ENCODE measurements around the gene GPR61. TPM values are rescaled to one million over a fixed set of nuclear protein-coding genes. Genes with fewer than 3 reads are reported as not detected.

Gene GPR61
- total and polyA plus RNA-seq, 4 donors: not detected

GRCh38 chr1:109589177-109589576 lies 49.5 kb downstream of the GPR61 start:
- WGBS, 2 donors: 87 to 88% methylated on average over 3 of the region's 3 CpGs
- DNase-seq (no peak), ATAC-seq (ENCODE audit: low FRiP score) (no peak)
- Histone ChIP-seq H3K4me3 (ENCODE audit: low read length in 2 of 2) (no peak overlapping the region), H3K9me3 (ENCODE audit: control insufficient read depth, low read length) (no peaks in the 10 kb centered on the region), H3K36me3 (ENCODE audit: control insufficient read depth in 1 of 2, insufficient read depth in 2 of 2, low read length in 1 of 2) (peaks cover 4 to 5% of the 10 kb centered on the region in 2 donors), H3K27me3 (ENCODE audit: control insufficient read depth in 1 of 2, insufficient read depth in 2 of 2, low read length in 1 of 2) (no peaks in the 10 kb centered on the region), H3K27ac (ENCODE audit: low read depth in 1 of 2, low read length in 2 of 2) (no peak overlapping the region), H3K4me1 (ENCODE audit: control insufficient read depth in 1 of 2, insufficient read depth in 2 of 2, low read length in 2 of 2) (no peaks in the 10 kb centered on the region)
- intact Hi-C loops (cut with DNase I): no loop called here

GRCh38 chr1:109589679-109590078 lies 50.0 kb downstream of the GPR61 start:
- no peak for ATAC-seq (ENCODE audit: low FRiP score)
- intact Hi-C loops (cut with DNase I): no loop called here

DNA sequence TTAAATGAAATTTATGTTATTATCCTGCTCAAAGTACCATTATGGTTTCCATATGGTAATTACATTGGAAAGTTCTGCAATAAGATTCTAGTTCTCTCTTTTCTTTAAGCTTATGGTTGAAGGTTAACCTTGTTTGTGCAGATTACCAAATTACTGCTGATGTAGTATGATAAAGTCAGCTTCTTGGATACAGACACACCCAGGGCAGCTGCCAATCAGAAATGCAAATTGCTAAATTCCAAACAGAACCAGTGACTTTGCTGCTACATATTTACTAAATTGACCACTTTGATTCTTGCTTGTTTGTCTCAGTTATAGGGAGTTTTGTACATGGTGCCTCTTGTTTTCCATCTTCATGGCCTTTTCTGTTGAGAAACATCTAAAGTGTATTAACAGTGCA lies 53.2 kb downstream of the GPR61 start:
- Histone ChIP-seq H3K27me3 (ENCODE audit: control insufficient read depth in 1 of 2, insufficient read depth in 2 of 2, low read length in 1 of 2) (no peaks in the 10 kb centered on the region), H3K4me3 (ENCODE audit: low read length in 2 of 2) (no peak overlapping the region), H3K9me3 (ENCODE audit: control insufficient read depth, low read length) (no peaks in the 10 kb centered on the region), H3K36me3 (ENCODE audit: control insufficient read depth in 1 of 2, insufficient read depth in 2 of 2, low read length in 1 of 2) (peaks cover 0 to 5% of the 10 kb centered on the region in 2 donors), H3K4me1 (ENCODE audit: control insufficient read depth in 1 of 2, insufficient read depth in 2 of 2, low read length in 2 of 2) (no peaks in the 10 kb centered on the region), H3K27ac (ENCODE audit: low read depth in 1 of 2, low read length in 2 of 2) (no peak overlapping the region)
- DNase-seq: no peak
- intact Hi-C loops (cut with DNase I): no loop called here
- no peak for ATAC-seq (ENCODE audit: low FRiP score)

More at GRCh38 chr1:109589679-109590078, 50.0 kb downstream of the GPR61 start:
- Histone ChIP-seq H3K27ac (ENCODE audit: low read depth in 1 of 2, low read length in 2 of 2) (no peak overlapping the region), H3K9me3 (ENCODE audit: control insufficient read depth, low read length) (no peaks in the 10 kb centered on the region), H3K36me3 (ENCODE audit: control insufficient read depth in 1 of 2, insufficient read depth in 2 of 2, low read length in 1 of 2) (peaks cover 4 to 5% of the 10 kb centered on the region in 2 donors), H3K4me1 (ENCODE audit: control insufficient read depth in 1 of 2, insufficient read depth in 2 of 2, low read length in 2 of 2) (no peaks in the 10 kb centered on the region), H3K27me3 (ENCODE audit: control insufficient read depth in 1 of 2, insufficient read depth in 2 of 2, low read length in 1 of 2) (no peaks in the 10 kb centered on the region), H3K4me3 (ENCODE audit: low read length in 2 of 2) (no peak overlapping the region)
- DNase-seq: no peak

DNA sequence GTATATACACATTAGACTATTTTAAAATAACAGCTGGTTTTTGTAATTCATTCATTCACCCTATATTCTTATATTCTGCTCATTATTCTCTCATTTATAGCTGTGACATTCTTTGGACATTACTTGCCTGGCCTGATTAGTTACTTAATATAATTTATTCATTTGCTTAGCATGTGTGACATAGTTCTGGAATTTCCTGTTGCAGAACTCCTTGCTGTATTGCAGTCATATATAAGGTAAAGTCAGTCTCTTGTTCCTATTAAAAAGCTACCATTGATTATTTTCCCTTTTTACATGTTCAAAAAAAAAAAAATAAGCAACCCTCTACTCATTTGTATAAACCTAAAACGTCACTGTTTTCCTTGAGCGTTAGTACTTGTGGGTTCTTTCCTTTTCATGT lies 55.9 kb downstream of the GPR61 start:
- Histone ChIP-seq H3K27ac (ENCODE audit: low read depth in 1 of 2, low read length in 2 of 2) (no peak overlapping the region), H3K36me3 (ENCODE audit: control insufficient read depth in 1 of 2, insufficient read depth in 2 of 2, low read length in 1 of 2) (peaks cover 0 to 5% of the 10 kb centered on the region in 2 donors), H3K27me3 (ENCODE audit: control insufficient read depth in 1 of 2, insufficient read depth in 2 of 2, low read length in 1 of 2) (no peaks in the 10 kb centered on the region), H3K4me3 (ENCODE audit: low read length in 2 of 2) (no peak overlapping the region), H3K9me3 (ENCODE audit: control insufficient read depth, low read length) (no peaks in the 10 kb centered on the region), H3K4me1 (ENCODE audit: control insufficient read depth in 1 of 2, insufficient read depth in 2 of 2, low read length in 2 of 2) (no peaks in the 10 kb centered on the region)
- ATAC-seq (ENCODE audit: low FRiP score) (no peak), DNase-seq (no peak)
- WGBS, 2 donors: 79% methylated on average over 2 of the region's 2 CpGs
- intact Hi-C loops (cut with DNase I): no loop called here

Other genes starting within 250 kb of the GPR61 start
- not detected for gene MYBPHL, start 232.9 kb upstream of the GPR61 start, total RNA-seq
- not detected for gene MYBPHL, start 232.9 kb upstream of the GPR61 start, polyA plus RNA-seq
- 100 to 1,000 TPM; 119 to 310 TPM for gene SORT1, start 142.0 kb upstream of the GPR61 start, total RNA-seq
- 10 to 100 TPM; 47.3 to 74.6 TPM for gene SORT1, start 142.0 kb upstream of the GPR61 start, polyA plus RNA-seq
- 10 to 100 TPM; 37.4 to 49.9 TPM for gene PSMA5, start 113.4 kb upstream of the GPR61 start, total RNA-seq
- gene PSMA5, start 113.4 kb upstream of the GPR61 start, polyA plus RNA-seq: 10 to 100 TPM; 39.1 to 57.1 TPM
- 1 to 10 TPM; 5.9 to 6.2 TPM for gene SYPL2, start 73.3 kb upstream of the GPR61 start, total RNA-seq
- gene SYPL2, start 73.3 kb upstream of the GPR61 start, polyA plus RNA-seq: 1 to 10 TPM; 1.4 to 2.8 TPM
- gene ATXN7L2, start 56.0 kb upstream of the GPR61 start, total RNA-seq: 1 to 10 TPM; 3.8 to 4.2 TPM
- 10 to 100 TPM in 1 of 2 donors, under 1 TPM in 1; 0.63 to 12.5 TPM for gene ATXN7L2, start 56.0 kb upstream of the GPR61 start, polyA plus RNA-seq
- 10 to 100 TPM; 10.6 TPM for gene CYB561D1, start 45.8 kb upstream of the GPR61 start, total RNA-seq
- 1 to 10 TPM; 5.4 to 5.7 TPM for gene CYB561D1, start 45.8 kb upstream of the GPR61 start, polyA plus RNA-seq
- 1 to 10 TPM; 3.8 to 7.7 TPM for gene AMIGO1, start 30.1 kb upstream of the GPR61 start, total RNA-seq
- gene AMIGO1, start 30.1 kb upstream of the GPR61 start, polyA plus RNA-seq: 1 to 10 TPM; 3.1 to 4.5 TPM
- 1 to 10 TPM; 7.0 to 8.2 TPM for gene GNAI3, start 8.7 kb downstream of the GPR61 start, total RNA-seq
- gene GNAI3, start 8.7 kb downstream of the GPR61 start, polyA plus RNA-seq: 1 to 10 TPM; 3.0 to 3.3 TPM
- gene GNAT2, start 79.7 kb downstream of the GPR61 start, total RNA-seq: not detected
- not detected for gene GNAT2, start 79.7 kb downstream of the GPR61 start, polyA plus RNA-seq
- gene AMPD2, start 80.0 kb downstream of the GPR61 start, total RNA-seq: 10 to 100 TPM; 59.7 to 77.1 TPM
- gene AMPD2, start 80.0 kb downstream of the GPR61 start, polyA plus RNA-seq: 10 to 100 TPM; 19.8 to 85.9 TPM
- 10 to 100 TPM; 15.0 to 29.8 TPM for gene GSTM4, start 116.2 kb downstream of the GPR61 start, total RNA-seq
- 10 to 100 TPM; 33.8 to 53.1 TPM for gene GSTM4, start 116.2 kb downstream of the GPR61 start, polyA plus RNA-seq
- 100 to 1,000 TPM in 1 of 2 donors, 10 to 100 TPM in 1; 48.3 to 136 TPM for gene GSTM2, start 128.2 kb downstream of the GPR61 start, total RNA-seq
- 100 to 1,000 TPM in 1 of 2 donors, 10 to 100 TPM in 1; 17.5 to 279 TPM for gene GSTM2, start 128.2 kb downstream of the GPR61 start, polyA plus RNA-seq
- gene GSTM1, start 147.9 kb downstream of the GPR61 start, total RNA-seq: 10 to 100 TPM in 1 of 2 donors, not detected in 1; 63.8 TPM
- gene GSTM1, start 147.9 kb downstream of the GPR61 start, polyA plus RNA-seq: 10 to 100 TPM; 42.4 to 54.4 TPM
- gene GSTM5, start 172.4 kb downstream of the GPR61 start, total RNA-seq: 10 to 100 TPM in 1 of 2 donors, 1 to 10 TPM in 1; 5.7 to 23.4 TPM
- gene GSTM5, start 172.4 kb downstream of the GPR61 start, polyA plus RNA-seq: 10 to 100 TPM in 1 of 2 donors, 1 to 10 TPM in 1; 8.6 to 10.8 TPM
- 10 to 100 TPM; 17.9 to 56.5 TPM for gene GSTM3, start 201.2 kb downstream of the GPR61 start, total RNA-seq
- 100 to 1,000 TPM in 1 of 2 donors, 10 to 100 TPM in 1; 75.7 to 146 TPM for gene GSTM3, start 201.2 kb downstream of the GPR61 start, polyA plus RNA-seq
- not detected for gene EPS8L3, start 224.1 kb downstream of the GPR61 start, total RNA-seq
- gene EPS8L3, start 224.1 kb downstream of the GPR61 start, polyA plus RNA-seq: 10 to 100 TPM in 1 of 2 donors, under 1 TPM in 1; 0.46 to 36.7 TPM